ENCODE data around the gene PREX1. TPM values are rescaled to one million over a fixed set of nuclear protein-coding genes. Genes with fewer than 3 reads are reported as not detected.

PREX1 gene
- polyA plus RNA-seq, 1 experiment, result 1.3 TPM

DNA sequence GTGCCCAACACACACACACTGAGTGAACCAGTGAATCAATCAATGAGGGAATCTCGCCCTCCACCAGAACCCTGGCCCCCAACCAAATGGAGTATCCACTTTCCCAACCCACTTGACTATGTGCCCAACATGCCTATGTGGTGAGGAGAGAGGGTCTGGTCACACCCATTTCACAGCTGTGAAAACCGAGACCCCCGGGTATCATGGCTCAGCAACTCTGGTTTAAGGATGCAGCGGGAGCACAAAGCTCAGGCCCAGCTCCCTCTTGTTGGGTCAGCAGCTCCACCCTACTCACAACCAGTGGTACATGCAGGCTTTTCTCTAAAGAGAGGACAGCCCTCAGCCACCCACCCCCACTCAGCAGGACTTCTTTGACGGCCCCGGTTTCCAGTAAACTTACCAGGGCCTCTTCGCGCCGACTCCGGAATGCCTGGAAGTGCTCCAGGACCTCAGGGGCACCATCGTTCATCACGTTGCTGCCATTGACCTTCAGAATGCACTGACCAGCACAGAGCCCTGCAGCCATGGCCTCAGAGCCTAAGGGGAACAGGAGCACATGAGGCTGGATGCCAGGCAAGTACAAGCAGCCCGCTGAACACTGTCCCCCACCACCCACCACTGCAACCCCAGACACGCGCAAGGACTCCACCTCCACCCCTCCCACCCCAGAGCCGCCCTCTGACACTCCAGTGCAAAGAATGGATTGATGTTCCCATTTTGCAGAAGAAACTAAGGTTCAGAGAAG is 174.7 kb downstream of the PREX1 start:
- DNase-seq (ENCODE audit: low read depth), result no peak
- CTCF ChIA-PET, result interaction anchor here (0.9 to 9.1 kb wide), 2 partner anchors 255 to 975 kb away, joined by 3 to 240 read pairs; no protein-coding TSS in a partner anchor

GRCh38 chr20:48651960-48652359 is 175.8 kb downstream of the PREX1 start:
- POLR2A ChIA-PET, result interaction anchor here (0.6 kb wide), 1 partner anchor 163 kb away, joined by 3 read pairs; no protein-coding TSS in a partner anchor
- Histone ChIP-seq H3K4me3 (ENCODE audit: low read depth, low read length) (no peak overlapping the region), H3K36me3 (ENCODE audit: control insufficient read depth, insufficient read depth, low read length) (no peaks in the 10 kb centered on the region), H3K27me3 (ENCODE audit: control insufficient read depth, insufficient read depth, low read length) (no peaks in the 10 kb centered on the region)
- TF ChIP-seq, protein P1, sequence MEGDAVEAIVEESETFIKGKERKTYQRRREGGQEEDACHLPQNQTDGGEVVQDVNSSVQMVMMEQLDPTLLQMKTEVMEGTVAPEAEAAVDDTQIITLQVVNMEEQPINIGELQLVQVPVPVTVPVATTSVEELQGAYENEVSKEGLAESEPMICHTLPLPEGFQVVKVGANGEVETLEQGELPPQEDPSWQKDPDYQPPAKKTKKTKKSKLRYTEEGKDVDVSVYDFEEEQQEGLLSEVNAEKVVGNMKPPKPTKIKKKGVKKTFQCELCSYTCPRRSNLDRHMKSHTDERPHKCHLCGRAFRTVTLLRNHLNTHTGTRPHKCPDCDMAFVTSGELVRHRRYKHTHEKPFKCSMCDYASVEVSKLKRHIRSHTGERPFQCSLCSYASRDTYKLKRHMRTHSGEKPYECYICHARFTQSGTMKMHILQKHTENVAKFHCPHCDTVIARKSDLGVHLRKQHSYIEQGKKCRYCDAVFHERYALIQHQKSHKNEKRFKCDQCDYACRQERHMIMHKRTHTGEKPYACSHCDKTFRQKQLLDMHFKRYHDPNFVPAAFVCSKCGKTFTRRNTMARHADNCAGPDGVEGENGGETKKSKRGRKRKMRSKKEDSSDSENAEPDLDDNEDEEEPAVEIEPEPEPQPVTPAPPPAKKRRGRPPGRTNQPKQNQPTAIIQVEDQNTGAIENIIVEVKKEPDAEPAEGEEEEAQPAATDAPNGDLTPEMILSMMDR (IDR thresholded peaks at IDR 0.05; ENCODE audit: insufficient read depth, low read depth, low read length), result no peak
- DNase-seq (ENCODE audit: low read depth), result no peak
- CTCF ChIA-PET, result interaction anchor here (0.6 to 9.1 kb wide), 2 partner anchors 15 to 257 kb away, joined by 3 to 240 read pairs; no protein-coding TSS in a partner anchor

More for the DNA sequence above, 174.7 kb downstream of the PREX1 start:
- Histone ChIP-seq H3K36me3 (ENCODE audit: control insufficient read depth, insufficient read depth, low read length) (no peaks in the 10 kb centered on the region), H3K27me3 (ENCODE audit: control insufficient read depth, insufficient read depth, low read length) (no peaks in the 10 kb centered on the region), H3K4me3 (ENCODE audit: low read depth, low read length) (no peak overlapping the region)
- POLR2A ChIA-PET, result no interaction called here
- TF ChIP-seq, protein P1 (IDR thresholded peaks at IDR 0.05; ENCODE audit: insufficient read depth, low read depth, low read length), result no peak

DNA sequence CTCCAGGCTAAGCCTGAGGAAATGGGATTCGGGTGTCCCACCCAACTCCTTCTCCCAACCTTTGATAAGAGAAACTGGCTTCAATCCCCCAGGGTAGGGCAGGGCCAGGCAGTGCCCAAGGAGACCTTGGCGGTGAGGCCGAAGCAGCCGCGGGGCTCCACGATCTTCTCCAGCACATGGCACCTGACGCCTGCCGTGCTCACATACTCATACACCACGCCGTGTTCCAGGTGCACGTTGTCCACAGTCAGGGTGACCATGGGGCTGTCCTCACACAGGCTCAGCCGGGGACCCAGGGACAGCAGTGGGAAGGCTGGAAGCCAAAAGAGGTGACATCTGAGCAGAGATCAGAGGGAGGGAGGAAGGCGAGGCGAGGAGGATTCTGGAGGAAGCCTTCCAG is 176.5 kb downstream of the PREX1 start:
- no peaks in the 10 kb centered on the region for H3K36me3 ChIP-seq (ENCODE audit: control insufficient read depth, insufficient read depth, low read length)
- H3K4me3 ChIP-seq (ENCODE audit: low read depth, low read length), result no peak overlapping the region
- TF ChIP-seq, protein P1 (IDR thresholded peaks at IDR 0.05; ENCODE audit: insufficient read depth, low read depth, low read length), result no peak
- no peak for DNase-seq (ENCODE audit: low read depth)
- POLR2A ChIA-PET, result no interaction called here
- H3K27me3 ChIP-seq (ENCODE audit: control insufficient read depth, insufficient read depth, low read length), result no peaks in the 10 kb centered on the region
- CTCF ChIA-PET, result no interaction called here

DNA sequence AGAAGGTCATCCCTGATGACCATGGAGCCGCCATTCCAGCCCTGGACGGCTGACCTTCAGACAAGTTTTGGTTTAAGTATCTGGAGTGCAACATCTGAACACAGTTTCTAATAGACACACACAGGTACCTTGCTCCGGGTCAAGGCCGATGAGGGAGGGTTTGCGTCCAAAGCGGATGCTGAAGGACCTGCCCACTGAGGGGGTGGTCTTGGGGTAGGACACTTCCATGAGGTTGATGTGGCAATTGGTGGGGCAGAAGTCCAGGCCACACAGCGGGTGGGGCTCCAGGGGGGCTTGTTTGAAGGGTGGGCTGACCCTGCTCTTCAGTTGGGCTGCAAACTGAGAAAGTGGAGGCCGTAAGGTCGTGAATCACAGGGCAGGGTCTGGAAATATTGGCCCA is 177.9 kb downstream of the PREX1 start:
- TF ChIP-seq, protein P1 (IDR thresholded peaks at IDR 0.05; ENCODE audit: insufficient read depth, low read depth, low read length), result no peak
- Histone ChIP-seq H3K36me3 (ENCODE audit: control insufficient read depth, insufficient read depth, low read length) (no peaks in the 10 kb centered on the region), H3K27me3 (ENCODE audit: control insufficient read depth, insufficient read depth, low read length) (no peaks in the 10 kb centered on the region; the same call in 1 of the 2 replicates), H3K4me3 (ENCODE audit: low read depth, low read length) (no peak overlapping the region)
- ChIA-PET POLR2A (no interaction called here), CTCF (interaction anchor here (0.6 to 2.4 kb wide), 2 partner anchors 8 to 254 kb away, joined by 3 to 17 read pairs; no protein-coding TSS in a partner anchor)
- DNase-seq (ENCODE audit: low read depth), result no peak

DNA sequence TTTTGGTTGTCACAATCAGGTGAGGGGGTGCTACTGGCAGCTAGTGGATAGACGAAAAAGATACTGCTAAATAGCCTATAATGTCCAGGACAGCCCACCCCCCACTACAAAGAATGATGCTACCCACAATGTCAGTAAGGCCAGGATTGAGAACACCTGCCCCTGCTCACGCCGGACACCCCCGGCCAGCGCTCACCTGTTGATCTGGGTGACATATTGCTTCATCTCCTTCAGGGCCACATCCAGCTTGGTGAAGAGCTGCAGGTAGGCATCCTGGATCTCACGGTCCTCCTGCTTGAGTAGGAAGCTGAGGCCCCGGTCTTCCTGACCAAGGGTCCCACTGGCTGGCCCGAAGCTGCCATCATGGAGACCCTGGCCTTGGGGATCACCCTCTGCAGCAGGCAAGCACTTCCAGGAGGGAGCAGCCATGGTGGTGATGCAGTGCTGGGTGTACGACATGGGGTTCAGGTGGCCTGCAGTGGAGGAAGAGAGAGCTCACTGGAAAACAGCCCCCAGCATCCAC is 178.6 kb downstream of the PREX1 start:
- ChIA-PET CTCF (interaction anchor here (0.9 to 2.4 kb wide), 3 partner anchors 9 to 256 kb away, joined by 3 to 17 read pairs (median 6); no protein-coding TSS in a partner anchor), POLR2A (no interaction called here)
- DNase-seq (ENCODE audit: low read depth), result no peak
- Histone ChIP-seq H3K27me3 (ENCODE audit: control insufficient read depth, insufficient read depth, low read length) (no peaks in the 10 kb centered on the region; the same call in 1 of the 2 replicates), H3K4me3 (ENCODE audit: low read depth, low read length) (no peak overlapping the region), H3K36me3 (ENCODE audit: control insufficient read depth, insufficient read depth, low read length) (no peaks in the 10 kb centered on the region)
- TF ChIP-seq, protein P1 (IDR thresholded peaks at IDR 0.05; ENCODE audit: insufficient read depth, low read depth, low read length), result no peak

Data from BJ (cell line).